ENCODE measurements around the gene CFAP43.
A peak's percentile ranks its signal among the peaks of the same experiment; 100 is the strongest.

CFAP43 gene

GRCh38 chr10:104144931-104145330 is 87.2 kb downstream of the CFAP43 start:
- DNase-seq (ENCODE audit: low read depth in 1 of 2, low spot score in 1 of 2) = no peak

GRCh38 chr10:104143829-104144228 is 88.3 kb downstream of the CFAP43 start:
- DNase-seq (ENCODE audit: low read depth in 1 of 2, low spot score in 1 of 2) = no peak

GRCh38 chr10:104142081-104142480 is 90.1 kb downstream of the CFAP43 start:
- no peak for DNase-seq (ENCODE audit: low read depth in 1 of 2, low spot score in 1 of 2)

GRCh38 chr10:104139221-104139620 is 92.9 kb downstream of the CFAP43 start:
- DNase-seq (ENCODE audit: low read depth in 1 of 2, low spot score in 1 of 2) = no peak

GRCh38 chr10:104138131-104138530 is 94.0 kb downstream of the CFAP43 start:
- DNase-seq (ENCODE audit: low read depth in 1 of 2, low spot score in 1 of 2) = no peak

GRCh38 chr10:104130041-104130440 is 102.1 kb downstream of the CFAP43 start:
- DNase-seq (ENCODE audit: low read depth in 1 of 2, low spot score in 1 of 2) = no peak

GRCh38 chr10:104128214-104128613 is 104.0 kb downstream of the CFAP43 start:
- DNase-seq (ENCODE audit: low read depth in 1 of 2, low spot score in 1 of 2) = no peak

GRCh38 chr10:104127411-104127810 is 104.8 kb downstream of the CFAP43 start:
- DNase-seq (ENCODE audit: low read depth in 1 of 2, low spot score in 1 of 2) = no peak

GRCh38 chr10:104123397-104123796 is 108.8 kb downstream of the CFAP43 start:
- no peak for DNase-seq (ENCODE audit: low read depth in 1 of 2, low spot score in 1 of 2)

GRCh38 chr10:104122225-104123107 is 109.7 kb downstream of the CFAP43 start:
- no peak for DNase-seq (ENCODE audit: low read depth in 1 of 2, low spot score in 1 of 2)

- DNase-seq (ENCODE audit: low read depth in 1 of 2, low spot score in 1 of 2) = peak; percentile 95 to 99
These were observed 110.5 kb downstream of the CFAP43 start, which contains the start of gene SFR1 for GRCh38 chr10:104121485-104122224. TSS of gene SFR1 (plus strand) at chr10:104122171. CDS start at chr10:104122184, 13 bp downstream.

- DNase-seq (ENCODE audit: low read depth in 1 of 2, low spot score in 1 of 2) = peak; percentile 68 to 70
These were observed 111.2 kb downstream of the CFAP43 start for GRCh38 chr10:104120903-104121484.

- DNase-seq (ENCODE audit: low read depth in 1 of 2, low spot score in 1 of 2) = no peak
These were observed 111.7 kb downstream of the CFAP43 start for GRCh38 chr10:104120512-104120902.

- no peak for DNase-seq (ENCODE audit: low read depth in 1 of 2, low spot score in 1 of 2)
These were observed 112.2 kb downstream of the CFAP43 start for GRCh38 chr10:104119996-104120395.

GRCh38 chr10:104117839-104118323 is 114.3 kb downstream of the CFAP43 start:
- DNase-seq (ENCODE audit: low read depth in 1 of 2, low spot score in 1 of 2) = no peak

GRCh38 chr10:104113376-104113956 is 118.7 kb downstream of the CFAP43 start:
- DNase-seq (ENCODE audit: low read depth in 1 of 2, low spot score in 1 of 2) = no peak

GRCh38 chr10:104109908-104110662 is 122.1 kb downstream of the CFAP43 start:
- DNase-seq (ENCODE audit: low read depth in 1 of 2, low spot score in 1 of 2) = no peak

- DNase-seq (ENCODE audit: low read depth in 1 of 2, low spot score in 1 of 2) = no peak
These were observed 127.2 kb downstream of the CFAP43 start for GRCh38 chr10:104104926-104105325.

GRCh38 chr10:104104418-104104817 is 127.7 kb downstream of the CFAP43 start:
- DNase-seq (ENCODE audit: low read depth in 1 of 2, low spot score in 1 of 2) = no peak

GRCh38 chr10:104103956-104104355 is 128.2 kb downstream of the CFAP43 start:
- no peak for DNase-seq (ENCODE audit: low read depth in 1 of 2, low spot score in 1 of 2)

Data from activated T-helper 1 cell treated with anti-CD3 and anti-CD28 coated beads, Interleukin-2, amount 50 U/mL, for 16 hours (primary cell).